ENCODE data around the gene DCBLD2. TPM values are rescaled to one million over a fixed set of nuclear protein-coding genes. Genes with fewer than 3 reads are reported as not detected.

DCBLD2 gene
- polyA plus RNA-seq, 3 donors, result 0.17 to 1.1 (median 0.45) TPM

GRCh38 chr3:98788651-98789050, 112.8 kb downstream of the DCBLD2 start:
- Histone ChIP-seq H4K20me1 (ENCODE audit: insufficient read depth, low read length) (peaks cover 80% of the 10 kb centered on the region), H3K9me3 (replicated peaks in 1 of 2; ENCODE audit: control insufficient read depth in 1 of 2, insufficient read depth in 1 of 2, low read length in 2 of 2) (no peaks in the 10 kb centered on the region), H3K4me3 (replicated peaks in 1 of 3; ENCODE audit: low read depth in 2 of 3, low read length in 3 of 3) (no peak overlapping the region), H3K27me3 (ENCODE audit: control insufficient read depth in 2 of 2, insufficient read depth in 2 of 2, low read length in 2 of 2) (no peaks in the 10 kb centered on the region), H3K79me2 (ENCODE audit: insufficient read depth, low read length) (peaks cover 61% of the 10 kb centered on the region), H3K4me2 (replicated peaks; ENCODE audit: extremely low read depth, low read length, poor library complexity, severe bottlenecking) (no peak overlapping the region), H3K4me1 (ENCODE audit: control insufficient read depth in 1 of 2, insufficient read depth in 2 of 2, low read length in 2 of 2) (peaks cover 32 to 35% of the 10 kb centered on the region in 2 donors), H2AFZ (ENCODE audit: insufficient read depth, low read depth, low read length, poor library complexity, severe bottlenecking) (no peak overlapping the region), H3K27ac (ENCODE audit: low read depth in 1 of 2, low read length in 2 of 2) (peak overlapping the region in 1 of 2 donors; percentile 32), H3K36me3 (replicated peaks in 1 of 2; ENCODE audit: control insufficient read depth in 1 of 2, insufficient read depth in 2 of 2, low read length in 2 of 2) (peaks cover 78 to 91% of the 10 kb centered on the region in 2 donors), H3K9ac (ENCODE audit: insufficient read depth, low read length, poor library complexity, severe bottlenecking) (no peak overlapping the region)
- H3K4me1 Mint-ChIP-seq, result peaks cover 37% of the 10 kb centered on the region
- peaks cover 0 to 3% (median 0%) of the 10 kb centered on the region in 3 donors for H3K27me3 Mint-ChIP-seq (ENCODE audit: low read depth in 3 of 3)
- H3K36me3 Mint-ChIP-seq, result peaks cover 72 to 91% of the 10 kb centered on the region in 2 donors
- peak overlapping the region in 5 of 7 donors; percentile 41 to 87 (median 85) for H3K27ac Mint-ChIP-seq
- H3K4me3 Mint-ChIP-seq, result no peak overlapping the region
- no peaks in the 10 kb centered on the region for H3K9me3 Mint-ChIP-seq
- TF ChIP-seq CTCF (IDR thresholded peaks at IDR 0.05), result no peak
- DNase-seq, result no peak
- intact Hi-C loops (cut with micrococcal nuclease), result no loop called here
- 43% methylated on average over 1 of the region's 2 CpGs for WGBS (ENCODE audit: insufficient coverage)

GRCh38 chr3:98787181-98787580, 114.3 kb downstream of the DCBLD2 start:
- H3K4me1 Mint-ChIP-seq, result peaks cover 45% of the 10 kb centered on the region
- H3K27me3 ChIP-seq (ENCODE audit: control insufficient read depth in 2 of 2, insufficient read depth in 2 of 2, low read length in 2 of 2), result no peaks in the 10 kb centered on the region
- H3K27me3 Mint-ChIP-seq (ENCODE audit: low read depth in 3 of 3), result peaks cover 0 to 3% (median 0%) of the 10 kb centered on the region in 3 donors
- no peak for DNase-seq
- no peak overlapping the region for H3K9ac ChIP-seq (ENCODE audit: insufficient read depth, low read length, poor library complexity, severe bottlenecking)
- no peak overlapping the region for H3K4me3 ChIP-seq (replicated peaks in 1 of 3; ENCODE audit: low read depth in 2 of 3, low read length in 3 of 3)
- WGBS (ENCODE audit: insufficient coverage), result no CpG with 5 or more reads among the region's 2 CpGs
- H3K9me3 ChIP-seq (replicated peaks in 1 of 2; ENCODE audit: control insufficient read depth in 1 of 2, insufficient read depth in 1 of 2, low read length in 2 of 2), result no peaks in the 10 kb centered on the region
- peaks cover 77 to 92% of the 10 kb centered on the region in 2 donors for H3K36me3 Mint-ChIP-seq
- H3K4me1 ChIP-seq (ENCODE audit: control insufficient read depth in 1 of 2, insufficient read depth in 2 of 2, low read length in 2 of 2), result peaks cover 32 to 45% of the 10 kb centered on the region in 2 donors
- H4K20me1 ChIP-seq (ENCODE audit: insufficient read depth, low read length), result peaks cover 94% of the 10 kb centered on the region
- intact Hi-C loops (cut with micrococcal nuclease), result no loop called here
- H3K4me2 ChIP-seq (replicated peaks; ENCODE audit: extremely low read depth, low read length, poor library complexity, severe bottlenecking), result no peak overlapping the region
- H3K9me3 Mint-ChIP-seq, result no peaks in the 10 kb centered on the region
- peaks cover 75% of the 10 kb centered on the region for H3K79me2 ChIP-seq (ENCODE audit: insufficient read depth, low read length)
- peaks cover 74 to 91% of the 10 kb centered on the region in 2 donors for H3K36me3 ChIP-seq (replicated peaks in 1 of 2; ENCODE audit: control insufficient read depth in 1 of 2, insufficient read depth in 2 of 2, low read length in 2 of 2)
- no peak overlapping the region for H2AFZ ChIP-seq (ENCODE audit: insufficient read depth, low read depth, low read length, poor library complexity, severe bottlenecking)
- H3K4me3 Mint-ChIP-seq, result no peak overlapping the region
- H3K27ac Mint-ChIP-seq, result peak overlapping the region in 3 of 7 donors; percentile 52 to 95 (median 92)
- TF ChIP-seq CTCF (IDR thresholded peaks at IDR 0.05), result no peak
- H3K27ac ChIP-seq (ENCODE audit: low read depth in 1 of 2, low read length in 2 of 2), result peak overlapping the region; percentile 11 to 71

Measured in CD14-positive monocyte (primary cell).